DMS53 treated with DMSO at 0.1 percent for 48 hours (cell line): ENCODE data around the gene PPARA.
"Not testable (repeated sequence)": the region's sequence is repeated elsewhere in the genome, so short reads cannot be mapped to it uniquely, and the experiment has no call there.

Experiments used
- DNase-seq: peaks from one replicate; lab custom pipeline; 2025; ENCODE audit not compliant: unreplicated experiment; lab: John Stamatoyannopoulos, UW

The PPARA gene

GRCh38 chr22:46165977-46166376 is 15.7 kb downstream of the PPARA start:
- no peak for DNase-seq

GRCh38 chr22:46169628-46170027 is 19.3 kb downstream of the PPARA start:
- no peak for DNase-seq

GRCh38 chr22:46171940-46172339 is 21.6 kb downstream of the PPARA start:
- no peak for DNase-seq

GRCh38 chr22:46172522-46173110 is 22.3 kb downstream of the PPARA start:
- DNase-seq: no peak

GRCh38 chr22:46173152-46173551 is 22.8 kb downstream of the PPARA start:
- DNase-seq: no peak

- no peak for DNase-seq
Measured at GRCh38 chr22:46175631-46176030, 25.3 kb downstream of the PPARA start.

- DNase-seq: no peak
Measured at GRCh38 chr22:46176508-46177003, 26.2 kb downstream of the PPARA start.

GRCh38 chr22:46178755-46179505 is 28.6 kb downstream of the PPARA start:
- DNase-seq: no peak

- no peak for DNase-seq
Measured at GRCh38 chr22:46179748-46180147, 29.4 kb downstream of the PPARA start.

- DNase-seq: no peak
Measured at GRCh38 chr22:46180370-46181137, 30.2 kb downstream of the PPARA start.

GRCh38 chr22:46183733-46184132 is 33.4 kb downstream of the PPARA start:
- no peak for DNase-seq

GRCh38 chr22:46185283-46185682 is 35.0 kb downstream of the PPARA start:
- no peak for DNase-seq

GRCh38 chr22:46187862-46188261 is 37.5 kb downstream of the PPARA start:
- no peak for DNase-seq

- DNase-seq: peak; percentile 6
Measured at GRCh38 chr22:46192210-46192993, 42.1 kb downstream of the PPARA start.

- DNase-seq: no peak
Measured at GRCh38 chr22:46193898-46194310, 43.6 kb downstream of the PPARA start.

- no peak for DNase-seq
Measured at GRCh38 chr22:46195487-46196165, 45.3 kb downstream of the PPARA start.

- no peak for DNase-seq
Measured at GRCh38 chr22:46196278-46196677, 46.0 kb downstream of the PPARA start.

GRCh38 chr22:46198274-46198673 is 47.9 kb downstream of the PPARA start:
- DNase-seq: no peak

- not testable (repeated sequence) for DNase-seq
Measured at GRCh38 chr22:46198806-46199205, 48.5 kb downstream of the PPARA start.

GRCh38 chr22:46201059-46201757 is 50.9 kb downstream of the PPARA start:
- no peak for DNase-seq
